ENCODE results near the gene RSRC1. TPM values are rescaled to one million over a fixed set of nuclear protein-coding genes. Genes with fewer than 3 reads are reported as not detected.

The RSRC1 gene
- total and polyA plus RNA-seq, 2 of the 8 experiments (the other 6 are each of a cell fraction or from before 2014, with no cell fraction given): 2.0 to 27.9 TPM

- no peak for TF ChIP-seq CTBP2 (IDR thresholded peaks at IDR 0.05; ENCODE audit: borderline replicate concordance, insufficient read depth, insufficient read length, low read length)
- TF ChIP-seq RXRA (IDR thresholded peaks at IDR 0.05; ENCODE audit: insufficient read depth, low read depth, low read length): no peak
- no peak for TF ChIP-seq FOSL1 (IDR thresholded peaks at IDR 0.05; ENCODE audit: insufficient read depth, low read depth, low read length)
These were observed 123.9 kb downstream of the RSRC1 start (continued) for GRCh38 chr3:158233791-158234190.

All from H1 (cell line).